ENCODE data around the gene CHRNA3.

DNA sequence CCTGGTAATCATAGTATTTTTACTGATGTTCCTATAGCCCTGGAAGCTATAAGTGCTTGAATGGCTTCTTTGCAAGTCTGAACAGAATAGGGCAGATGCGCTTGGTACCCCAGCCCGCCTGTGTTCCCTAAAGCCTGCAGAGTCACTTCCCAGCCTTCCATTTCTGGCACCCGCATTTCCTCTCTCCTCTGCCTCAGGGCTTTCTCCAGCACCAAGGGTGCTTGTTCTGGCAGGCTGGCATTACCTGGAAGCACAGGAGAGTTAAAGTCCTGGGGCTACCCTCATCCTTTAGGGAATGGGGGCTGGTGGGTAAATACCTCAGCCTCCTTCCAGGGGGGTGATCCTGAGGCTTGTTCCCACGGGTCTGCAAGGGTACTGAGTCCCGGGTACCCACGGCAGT lies 7.4 kb upstream of the CHRNA3 start:
- no peak for TF ChIP-seq CTCF (IDR thresholded peaks at IDR 0.05)
- no peak for TF ChIP-seq POLR2A (IDR thresholded peaks at IDR 0.05)
- TF ChIP-seq EP300 (IDR thresholded peaks at IDR 0.05), result no peak

Measured in tibial nerve (tissue), 4 donors.